ENCODE data around the gene SHROOM3. TPM values are rescaled to one million over a fixed set of nuclear protein-coding genes. Genes with fewer than 3 reads are reported as not detected.
"Not testable (repeated sequence)": the region's sequence is repeated elsewhere in the genome, so short reads cannot be mapped to it uniquely, and the experiment has no call there.

The SHROOM3 gene
- 10 to 100 TPM in 1 of 2 donors, 1 to 10 TPM in 1; 6.0 to 10.0 TPM for total RNA-seq
- long read RNA-seq, partial matches to known transcripts: 6 of 8 reads
- long read RNA-seq, other reads (novel, unspliced or antisense): 2 of 8 reads

- ATAC-seq (peak; percentile 53), DNase-seq (no peak)
- intact Hi-C loops (cut with DNase I): loop anchor here in 1 of 2 donors (10.0 kb wide), 1 partner anchor 70 kb away; no protein-coding TSS in a partner anchor
These were observed at the start of gene SHROOM3 for GRCh38 chr4:76434901-76435527. TSS of gene SHROOM3 (plus strand) at chr4:76435229. CDS start at chr4:76436053, 824 bp downstream.

- no peak for DNase-seq
- intact Hi-C loops (cut with DNase I): no loop called here
- no peak for ATAC-seq
These were observed 49.1 kb upstream of the SHROOM3 start for GRCh38 chr4:76385974-76386373.

- DNase-seq: no peak
- intact Hi-C loops (cut with DNase I): no loop called here
- peak in 1 of 2 donors; percentile 74 for ATAC-seq
These were observed 48.3 kb upstream of the SHROOM3 start for GRCh38 chr4:76386566-76387305.

GRCh38 chr4:76388160-76388908 is 46.7 kb upstream of the SHROOM3 start:
- ATAC-seq (no peak), DNase-seq (no peak)
- intact Hi-C loops (cut with DNase I): no loop called here

- ATAC-seq: no peak
- intact Hi-C loops (cut with DNase I): no loop called here
- DNase-seq: no peak
These were observed 33.4 kb upstream of the SHROOM3 start for GRCh38 chr4:76401654-76402053.

GRCh38 chr4:76406081-76406480 is 28.9 kb upstream of the SHROOM3 start:
- intact Hi-C loops (cut with DNase I): no loop called here
- DNase-seq (no peak), ATAC-seq (no peak)

GRCh38 chr4:76407440-76408119 is 27.4 kb upstream of the SHROOM3 start:
- intact Hi-C loops (cut with DNase I): no loop called here
- no peak for ATAC-seq
- no peak for DNase-seq

- DNase-seq (no peak), ATAC-seq (no peak)
- intact Hi-C loops (cut with DNase I): no loop called here
These were observed 24.4 kb upstream of the SHROOM3 start for GRCh38 chr4:76410636-76411035.

GRCh38 chr4:76420188-76420761 is 14.8 kb upstream of the SHROOM3 start:
- DNase-seq: no peak
- intact Hi-C loops (cut with DNase I): loop anchor here in 1 of 2 donors (5.0 kb wide), 1 partner anchor 113 kb away; the partner anchor contains the start of gene STBD1
- ATAC-seq: peak; percentile 25

GRCh38 chr4:76420762-76421581 is 14.1 kb upstream of the SHROOM3 start, which contains the start of gene CCDC158:
TSS of gene CCDC158 (minus strand) at chr4:76421141. CDS start at chr4:76403207, 17,934 bp downstream.
- intact Hi-C loops (cut with DNase I): loop anchor here in 1 of 2 donors (5.0 kb wide), 1 partner anchor 114 kb away; the partner anchor contains the start of gene STBD1
- ATAC-seq (peak; percentile 92), DNase-seq (peak; percentile 39)

- intact Hi-C loops (cut with DNase I): loop anchor here in 1 of 2 donors (5.0 kb wide), 1 partner anchor 116 kb away; the partner anchor contains the start of gene STBD1
These were observed 11.9 kb upstream of the SHROOM3 start for GRCh38 chr4:76423159-76423558.

GRCh38 chr4:76426272-76426671 is 8.8 kb upstream of the SHROOM3 start:
- no peak for DNase-seq
- peak in 1 of 2 donors; percentile 61 for ATAC-seq
- intact Hi-C loops (cut with DNase I): loop anchor here in 1 of 2 donors (5.0 kb wide), 1 partner anchor 244 kb away; no protein-coding TSS in a partner anchor

More at GRCh38 chr4:76423159-76423558, 11.9 kb upstream of the SHROOM3 start:
- ATAC-seq, DNase-seq: not testable (repeated sequence)

GRCh38 chr4:76429636-76430035 is 5.4 kb upstream of the SHROOM3 start:
- intact Hi-C loops (cut with DNase I): loop anchor here (2.0 to 10.0 kb wide), 3 partner anchors 75 to 247 kb away; no protein-coding TSS in a partner anchor
- DNase-seq (no peak), ATAC-seq (no peak)

GRCh38 chr4:76430519-76431388 is 4.3 kb upstream of the SHROOM3 start:
- no peak for DNase-seq
- ATAC-seq: no peak
- intact Hi-C loops (cut with DNase I): loop anchor here (2.0 to 10.0 kb wide), 2 partner anchors 74 kb away; no protein-coding TSS in a partner anchor

GRCh38 chr4:76435528-76436319 is 695 bp downstream of the SHROOM3 start:
- DNase-seq (no peak), ATAC-seq (no peak)
- intact Hi-C loops (cut with DNase I): loop anchor here in 1 of 2 donors (10.0 kb wide), 1 partner anchor 69 kb away; no protein-coding TSS in a partner anchor
